ENCODE data around the gene RAP1A.
"Not testable (repeated sequence)": the region's sequence is repeated elsewhere in the genome, so short reads cannot be mapped to it uniquely, and the experiment has no call there.

Gene RAP1A

GRCh38 chr1:111739194-111739924 lies 119.8 kb downstream of the RAP1A start, which contains the start of gene INKA2:
Gene INKA2 (minus strand): TSS chr1:111739395. CDS start chr1:111739242, 153 bp downstream.
- peak within 1 kb of the TSS; percentile 50 for H3K4me3 ChIP-seq (ENCODE audit: control insufficient read depth, low read depth, low read length)
- DNase-seq (ENCODE audit: low read depth), result no peak
- TF ChIP-seq CTCF (IDR thresholded peaks at IDR 0.05; ENCODE audit: control insufficient read depth, insufficient read depth, low read depth, low read length, missing control alignments), result no peak

- no peak for TF ChIP-seq CTCF (IDR thresholded peaks at IDR 0.05; ENCODE audit: control insufficient read depth, insufficient read depth, low read depth, low read length, missing control alignments)
- no peak for DNase-seq (ENCODE audit: low read depth)
- peak overlapping the region; percentile 50 for H3K4me3 ChIP-seq (ENCODE audit: control insufficient read depth, low read depth, low read length)
Measured at GRCh38 chr1:111739925-111740765, 120.6 kb downstream of the RAP1A start.

GRCh38 chr1:111742292-111742691 lies 122.7 kb downstream of the RAP1A start:
- H3K4me3 ChIP-seq (ENCODE audit: control insufficient read depth, low read depth, low read length), result not testable (repeated sequence)

GRCh38 chr1:111742938-111743549 lies 123.5 kb downstream of the RAP1A start:
- TF ChIP-seq CTCF (IDR thresholded peaks at IDR 0.05; ENCODE audit: control insufficient read depth, insufficient read depth, low read depth, low read length, missing control alignments), result no peak
- DNase-seq (ENCODE audit: low read depth), result no peak
- no peak overlapping the region for H3K4me3 ChIP-seq (ENCODE audit: control insufficient read depth, low read depth, low read length)

More at GRCh38 chr1:111742292-111742691, 122.7 kb downstream of the RAP1A start:
- DNase-seq (ENCODE audit: low read depth), result not testable (repeated sequence)

GRCh38 chr1:111743679-111744101 lies 124.1 kb downstream of the RAP1A start:
- H3K4me3 ChIP-seq (ENCODE audit: control insufficient read depth, low read depth, low read length), result no peak overlapping the region
- no peak for DNase-seq (ENCODE audit: low read depth)
- TF ChIP-seq CTCF (IDR thresholded peaks at IDR 0.05; ENCODE audit: control insufficient read depth, insufficient read depth, low read depth, low read length, missing control alignments), result no peak

GRCh38 chr1:111745675-111746613 lies 126.4 kb downstream of the RAP1A start:
- no peak for DNase-seq (ENCODE audit: low read depth)
- no peak overlapping the region for H3K4me3 ChIP-seq (ENCODE audit: control insufficient read depth, low read depth, low read length)
- TF ChIP-seq CTCF (IDR thresholded peaks at IDR 0.05; ENCODE audit: control insufficient read depth, insufficient read depth, low read depth, low read length, missing control alignments), result no peak
